Measurements from ENCODE around the gene CD70. TPM values are rescaled to one million over a fixed set of nuclear protein-coding genes. Genes with fewer than 3 reads are reported as not detected.
"Not testable (repeated sequence)": the region's sequence is repeated elsewhere in the genome, so short reads cannot be mapped to it uniquely, and the experiment has no call there.

Gene CD70, protein sequence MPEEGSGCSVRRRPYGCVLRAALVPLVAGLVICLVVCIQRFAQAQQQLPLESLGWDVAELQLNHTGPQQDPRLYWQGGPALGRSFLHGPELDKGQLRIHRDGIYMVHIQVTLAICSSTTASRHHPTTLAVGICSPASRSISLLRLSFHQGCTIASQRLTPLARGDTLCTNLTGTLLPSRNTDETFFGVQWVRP
- polyA plus RNA-seq: under 1 TPM in 2 of 4 donors, not detected in 2; 0.15 to 0.89 TPM
- long read RNA-seq, donor 1: 0 reads
- long read RNA-seq, donor 2: 0 reads
- long read RNA-seq, donor 3: 0 reads
- long read RNA-seq, donor 4: 0 reads
- long read RNA-seq, donor 5: 0 reads
- long read RNA-seq, donor 6: 0 reads
- long read RNA-seq, donor 7: 0 reads
- long read RNA-seq, donor 8: 0 reads
- long read RNA-seq, donor 9: 0 reads
- long read RNA-seq, donor 10: 0 reads

- Histone ChIP-seq H3K4me1 (ENCODE audit: control insufficient read depth in 3 of 3, insufficient read depth in 2 of 3, low read depth in 1 of 3, low read length in 2 of 3) (no peaks in the 10 kb centered on the region), H3K27me3 (ENCODE audit: control insufficient read depth in 3 of 3, insufficient read depth in 3 of 3, low read length in 3 of 3) (peaks cover 5 to 61% (median 28%) of the 10 kb centered on the region in 3 donors), H3K4me3 (ENCODE audit: low read depth in 1 of 3, low read length in 3 of 3) (no peak within 1 kb of the TSS), H3K27ac (ENCODE audit: low read depth in 1 of 3, low read length in 2 of 3) (no peak within 1 kb of the TSS), H3K36me3 (ENCODE audit: control insufficient read depth in 3 of 3, insufficient read depth in 2 of 3, low read depth in 1 of 3, low read length in 3 of 3) (no peaks in the 10 kb centered on the region), H3K9me3 (ENCODE audit: control insufficient read depth in 2 of 2, insufficient read depth in 1 of 2, low read depth in 1 of 2, low read length in 1 of 2) (no peaks in the 10 kb centered on the region)
- no peak for FAIRE-seq
- WGBS, 3 donors: 1 to 9% (median 8%) methylated on average over 28 to 35 of the region's 35 CpGs
- no peak for DNase-seq
These were observed at the start of gene CD70 for GRCh38 chr19:6590827-6591319. Gene CD70 (minus strand): TSS chr19:6591150. CDS start chr19:6591002, 148 bp downstream.

DNA sequence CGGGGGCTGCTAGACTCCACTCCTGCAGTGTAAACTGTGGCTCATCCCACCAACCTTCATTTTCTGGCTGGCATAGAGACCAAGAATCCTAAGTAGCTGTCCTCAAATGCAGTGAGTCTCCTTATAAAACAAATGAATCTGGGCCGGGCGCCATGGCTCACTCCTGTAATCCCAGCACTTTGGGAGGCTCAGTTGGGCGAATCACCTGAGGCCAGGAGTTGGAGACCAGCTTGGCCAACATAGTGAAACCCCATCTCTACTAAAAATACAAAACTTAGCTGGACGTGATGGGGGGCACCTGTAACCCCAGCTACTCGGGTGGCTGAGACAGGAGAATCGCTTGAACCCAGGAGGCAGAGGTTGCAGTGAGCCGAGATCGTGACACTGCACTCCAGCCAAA lies 49.4 kb upstream of the CD70 start:
- not testable (repeated sequence) for H3K27me3 ChIP-seq (ENCODE audit: control insufficient read depth in 3 of 3, insufficient read depth in 3 of 3, low read length in 3 of 3); FAIRE-seq; H3K4me3 ChIP-seq (ENCODE audit: low read depth in 1 of 3, low read length in 3 of 3); H3K9me3 ChIP-seq (ENCODE audit: control insufficient read depth in 2 of 2, insufficient read depth in 1 of 2, low read depth in 1 of 2, low read length in 1 of 2); DNase-seq; H3K36me3 ChIP-seq (ENCODE audit: control insufficient read depth in 3 of 3, insufficient read depth in 2 of 3, low read depth in 1 of 3, low read length in 3 of 3); H3K27ac ChIP-seq (ENCODE audit: low read depth in 1 of 3, low read length in 2 of 3); H3K4me1 ChIP-seq (ENCODE audit: control insufficient read depth in 3 of 3, insufficient read depth in 2 of 3, low read depth in 1 of 3, low read length in 2 of 3)
- 84 to 93% (median 87%) methylated on average over 9 of the region's 9 CpGs for WGBS, 3 donors

DNA sequence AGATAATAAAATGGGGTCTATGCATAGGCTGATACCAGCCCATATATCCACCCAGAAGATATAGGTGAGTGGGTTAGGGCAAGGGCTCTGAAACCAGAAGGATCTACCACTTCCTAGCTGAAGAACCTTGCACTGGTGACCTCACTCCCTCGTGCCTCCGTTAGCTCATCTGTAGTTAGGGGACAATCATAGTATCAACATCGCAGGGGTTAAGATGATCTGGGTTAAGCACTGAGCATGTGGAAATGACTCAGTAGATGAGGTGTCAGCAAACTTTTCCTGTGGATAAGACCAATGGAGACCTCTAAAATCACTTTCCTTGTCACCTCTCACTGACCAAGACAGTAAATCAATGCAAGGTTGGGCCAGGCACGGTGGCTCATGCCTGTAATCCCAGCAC lies 48.5 kb upstream of the CD70 start:
- H3K4me1 ChIP-seq (ENCODE audit: control insufficient read depth in 3 of 3, insufficient read depth in 2 of 3, low read depth in 1 of 3, low read length in 2 of 3): no peaks in the 10 kb centered on the region
- H3K9me3 ChIP-seq (ENCODE audit: control insufficient read depth in 2 of 2, insufficient read depth in 1 of 2, low read depth in 1 of 2, low read length in 1 of 2): no peaks in the 10 kb centered on the region
- H3K27me3 ChIP-seq (ENCODE audit: control insufficient read depth in 3 of 3, insufficient read depth in 3 of 3, low read length in 3 of 3): peaks cover 0 to 2% (median 0%) of the 10 kb centered on the region in 3 donors
- H3K36me3 ChIP-seq (ENCODE audit: control insufficient read depth in 3 of 3, insufficient read depth in 2 of 3, low read depth in 1 of 3, low read length in 3 of 3): no peaks in the 10 kb centered on the region
- no peak overlapping the region for H3K4me3 ChIP-seq (ENCODE audit: low read depth in 1 of 3, low read length in 3 of 3)
- H3K27ac ChIP-seq (ENCODE audit: low read depth in 1 of 3, low read length in 2 of 3): no peak overlapping the region
- no peak for DNase-seq
- WGBS, 3 donors: 60 to 70% (median 65%) methylated on average over 4 of the region's 4 CpGs
- no peak for FAIRE-seq

DNA sequence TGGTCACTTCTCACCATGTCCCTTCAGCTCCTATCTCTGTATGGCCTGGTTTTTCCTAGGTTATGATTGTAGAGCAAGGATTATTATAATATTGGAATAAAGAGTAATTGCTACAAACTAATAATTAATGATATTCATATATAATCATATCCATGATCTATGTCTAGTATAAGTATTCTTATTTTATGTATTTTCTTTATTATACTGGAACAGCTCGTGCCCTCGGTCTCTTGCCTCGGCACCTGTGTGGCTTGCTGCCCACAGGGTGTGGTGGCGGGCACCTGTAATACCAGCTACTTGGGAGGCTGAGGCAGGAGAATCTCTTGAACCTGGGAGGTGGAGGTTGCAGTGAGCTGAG lies 42.5 kb upstream of the CD70 start:
- H3K4me3 ChIP-seq (ENCODE audit: low read depth in 1 of 3, low read length in 3 of 3); FAIRE-seq; H3K36me3 ChIP-seq (ENCODE audit: control insufficient read depth in 3 of 3, insufficient read depth in 2 of 3, low read depth in 1 of 3, low read length in 3 of 3); H3K27ac ChIP-seq (ENCODE audit: low read depth in 1 of 3, low read length in 2 of 3); H3K27me3 ChIP-seq (ENCODE audit: control insufficient read depth in 3 of 3, insufficient read depth in 3 of 3, low read length in 3 of 3); H3K9me3 ChIP-seq (ENCODE audit: control insufficient read depth in 2 of 2, insufficient read depth in 1 of 2, low read depth in 1 of 2, low read length in 1 of 2); H3K4me1 ChIP-seq (ENCODE audit: control insufficient read depth in 3 of 3, insufficient read depth in 2 of 3, low read depth in 1 of 3, low read length in 2 of 3); DNase-seq: not testable (repeated sequence)
- WGBS, 3 donors: 65 to 85% (median 75%) methylated on average over 4 of the region's 4 CpGs

GRCh38 chr19:6632747-6633455 lies 42.0 kb upstream of the CD70 start:
- DNase-seq: peak; percentile 47 to 58
- H3K9me3 ChIP-seq (ENCODE audit: control insufficient read depth in 2 of 2, insufficient read depth in 1 of 2, low read depth in 1 of 2, low read length in 1 of 2); H3K27me3 ChIP-seq (ENCODE audit: control insufficient read depth in 3 of 3, insufficient read depth in 3 of 3, low read length in 3 of 3); H3K36me3 ChIP-seq (ENCODE audit: control insufficient read depth in 3 of 3, insufficient read depth in 2 of 3, low read depth in 1 of 3, low read length in 3 of 3); H3K27ac ChIP-seq (ENCODE audit: low read depth in 1 of 3, low read length in 2 of 3); H3K4me1 ChIP-seq (ENCODE audit: control insufficient read depth in 3 of 3, insufficient read depth in 2 of 3, low read depth in 1 of 3, low read length in 2 of 3); H3K4me3 ChIP-seq (ENCODE audit: low read depth in 1 of 3, low read length in 3 of 3); FAIRE-seq: not testable (repeated sequence)
- WGBS, 3 donors: 44 to 53% (median 50%) methylated on average over 26 of the region's 26 CpGs

GRCh38 chr19:6632002-6632621 lies 41.2 kb upstream of the CD70 start:
- H3K4me1 ChIP-seq (ENCODE audit: control insufficient read depth in 3 of 3, insufficient read depth in 2 of 3, low read depth in 1 of 3, low read length in 2 of 3): no peaks in the 10 kb centered on the region
- no peak overlapping the region for H3K27ac ChIP-seq (ENCODE audit: low read depth in 1 of 3, low read length in 2 of 3)
- no peaks in the 10 kb centered on the region for H3K36me3 ChIP-seq (ENCODE audit: control insufficient read depth in 3 of 3, insufficient read depth in 2 of 3, low read depth in 1 of 3, low read length in 3 of 3)
- WGBS, 3 donors: 41 to 43% (median 42%) methylated on average over 12 of the region's 12 CpGs
- peak; percentile 82 to 83 for DNase-seq
- no peak overlapping the region for H3K4me3 ChIP-seq (ENCODE audit: low read depth in 1 of 3, low read length in 3 of 3)
- H3K9me3 ChIP-seq (ENCODE audit: control insufficient read depth in 2 of 2, insufficient read depth in 1 of 2, low read depth in 1 of 2, low read length in 1 of 2): no peaks in the 10 kb centered on the region
- no peak for FAIRE-seq
- H3K27me3 ChIP-seq (ENCODE audit: control insufficient read depth in 3 of 3, insufficient read depth in 3 of 3, low read length in 3 of 3): no peaks in the 10 kb centered on the region

DNA sequence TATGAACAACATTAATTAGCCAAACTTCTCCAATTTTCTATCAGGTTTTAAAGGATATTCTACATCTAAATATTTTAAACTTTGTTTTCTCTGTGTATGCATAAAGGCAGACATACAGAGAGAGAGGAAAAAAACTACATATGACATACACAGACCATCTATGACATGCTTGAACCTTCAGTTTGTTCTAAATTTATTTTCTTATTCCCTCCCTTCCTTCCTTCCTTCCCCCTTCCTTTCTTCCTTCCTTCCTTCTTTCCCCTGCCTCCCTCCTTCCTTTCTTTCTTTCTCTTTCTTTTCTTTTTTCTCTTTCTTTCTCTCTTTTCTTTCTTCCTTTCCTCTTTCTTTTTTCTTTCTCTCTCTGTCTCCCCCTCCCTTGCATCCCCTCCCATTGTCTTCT lies 35.8 kb upstream of the CD70 start:
- FAIRE-seq: no peak

DNA sequence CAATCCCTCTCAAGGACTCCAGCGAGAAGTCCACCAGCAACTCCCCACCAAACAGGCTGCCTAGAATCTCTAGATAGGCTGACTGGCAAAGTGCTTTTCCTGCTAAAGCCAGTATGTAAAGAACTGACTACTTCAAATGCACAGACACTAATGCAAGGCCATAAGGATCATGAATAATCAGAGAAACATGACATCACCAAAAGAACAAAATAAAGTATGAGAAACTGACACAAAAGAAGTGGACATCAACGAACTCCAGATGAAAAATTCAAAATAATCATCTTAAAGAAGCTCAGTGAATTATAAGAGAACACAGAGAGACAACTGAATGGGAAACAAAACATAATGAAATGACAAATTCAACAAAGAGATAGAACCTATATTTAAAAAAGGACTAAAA lies 26.4 kb upstream of the CD70 start:
- Histone ChIP-seq H3K9me3 (ENCODE audit: control insufficient read depth in 2 of 2, insufficient read depth in 1 of 2, low read depth in 1 of 2, low read length in 1 of 2) (peaks cover 0 to 6% of the 10 kb centered on the region in 2 donors), H3K27me3 (ENCODE audit: control insufficient read depth in 3 of 3, insufficient read depth in 3 of 3, low read length in 3 of 3) (no peaks in the 10 kb centered on the region), H3K27ac (ENCODE audit: low read depth in 1 of 3, low read length in 2 of 3) (no peak overlapping the region), H3K4me1 (ENCODE audit: control insufficient read depth in 3 of 3, insufficient read depth in 2 of 3, low read depth in 1 of 3, low read length in 2 of 3) (no peaks in the 10 kb centered on the region), H3K36me3 (ENCODE audit: control insufficient read depth in 3 of 3, insufficient read depth in 2 of 3, low read depth in 1 of 3, low read length in 3 of 3) (no peaks in the 10 kb centered on the region), H3K4me3 (ENCODE audit: low read depth in 1 of 3, low read length in 3 of 3) (no peak overlapping the region)
- DNase-seq: no peak
- FAIRE-seq: no peak
- 49 to 65% (median 61%) methylated on average over 2 of the region's 2 CpGs for WGBS, 3 donors

More for the DNA sequence above, 35.8 kb upstream of the CD70 start:
- H3K27me3 ChIP-seq (ENCODE audit: control insufficient read depth in 3 of 3, insufficient read depth in 3 of 3, low read length in 3 of 3): no peaks in the 10 kb centered on the region
- H3K9me3 ChIP-seq (ENCODE audit: control insufficient read depth in 2 of 2, insufficient read depth in 1 of 2, low read depth in 1 of 2, low read length in 1 of 2): peaks cover 0 to 5% of the 10 kb centered on the region in 2 donors
- H3K4me1 ChIP-seq (ENCODE audit: control insufficient read depth in 3 of 3, insufficient read depth in 2 of 3, low read depth in 1 of 3, low read length in 2 of 3): no peaks in the 10 kb centered on the region
- no peak overlapping the region for H3K27ac ChIP-seq (ENCODE audit: low read depth in 1 of 3, low read length in 2 of 3)
- DNase-seq: no peak
- H3K36me3 ChIP-seq (ENCODE audit: control insufficient read depth in 3 of 3, insufficient read depth in 2 of 3, low read depth in 1 of 3, low read length in 3 of 3): no peaks in the 10 kb centered on the region
- H3K4me3 ChIP-seq (ENCODE audit: low read depth in 1 of 3, low read length in 3 of 3): no peak overlapping the region

Measured in small intestine (tissue), 16 donors.